HEK293T (cell line): ENCODE data around the gene STOX1.

Experiments
- ARNT ChIP-seq: fragments of 450-650 bp; IDR thresholded peaks from 2 replicates; pipeline ENCODE4 v1.6.1; 2017; ENCODE audit warnings: mild to moderate bottlenecking
- BHLHE40 ChIP-seq: fragments of 450-650 bp; IDR thresholded peaks from 2 replicates; pipeline ENCODE4 v1.6.1; 2016; ENCODE audit warnings: mild to moderate bottlenecking, moderate library complexity, borderline replicate concordance
- ELF4 ChIP-seq: fragments of 450-650 bp; IDR thresholded peaks from 2 replicates; pipeline ENCODE4 v1.6.1; 2017; ENCODE audit warnings: antibody characterized with exemption
- FOXA1 ChIP-seq: fragments of 450-650 bp; IDR thresholded peaks from 2 replicates; pipeline ENCODE4 v1.6.1; 2016; ENCODE audit warnings: mild to moderate bottlenecking
- FOXK2 ChIP-seq: fragments of 450-650 bp; IDR thresholded peaks from 2 replicates; pipeline ENCODE4 v1.6.1; 2016; ENCODE audit warnings: mild to moderate bottlenecking
- FOXM1 ChIP-seq: fragments of 450-650 bp; IDR thresholded peaks from 2 replicates; pipeline ENCODE4 v1.6.1; 2017; ENCODE audit warnings: mild to moderate bottlenecking, borderline replicate concordance
- HDGF ChIP-seq: fragments of 450-650 bp; IDR thresholded peaks from 2 replicates; pipeline ENCODE4 v1.6.1; 2017; ENCODE audit warnings: antibody characterized with exemption, borderline replicate concordance
- L3MBTL2 ChIP-seq: fragments of 450-650 bp; conservative IDR thresholded peaks from 2 replicates; pipeline ENCODE4 v1.6.1; 2016; ENCODE audit warnings: mild to moderate bottlenecking
- LEF1 ChIP-seq: fragments of 450-650 bp; IDR thresholded peaks from 2 replicates; pipeline ENCODE4 v1.6.1; 2017; ENCODE audit warnings: mild to moderate bottlenecking, borderline replicate concordance
- NFRKB ChIP-seq: fragments of 450-650 bp; IDR thresholded peaks from 2 replicates; pipeline ENCODE4 v1.6.1; 2016; ENCODE audit warnings: mild to moderate bottlenecking, moderate library complexity
- SP1 ChIP-seq: fragments of 450-650 bp; IDR thresholded peaks from 2 replicates; pipeline ENCODE4 v1.6.1; 2017
- SUZ12 ChIP-seq: fragments of 450-650 bp; IDR thresholded peaks from 2 replicates; pipeline ENCODE4 v1.6.1; 2016; ENCODE audit warnings: mild to moderate bottlenecking
- TARDBP ChIP-seq: fragments of 450-650 bp; IDR thresholded peaks from 2 replicates; pipeline ENCODE4 v1.6.1; 2016
- TF ChIP-seq, protein P1 (sequence below): fragments of 450-650 bp; IDR thresholded peaks from 2 replicates; pipeline ENCODE4 v1.6.1; 2016

DNA sequence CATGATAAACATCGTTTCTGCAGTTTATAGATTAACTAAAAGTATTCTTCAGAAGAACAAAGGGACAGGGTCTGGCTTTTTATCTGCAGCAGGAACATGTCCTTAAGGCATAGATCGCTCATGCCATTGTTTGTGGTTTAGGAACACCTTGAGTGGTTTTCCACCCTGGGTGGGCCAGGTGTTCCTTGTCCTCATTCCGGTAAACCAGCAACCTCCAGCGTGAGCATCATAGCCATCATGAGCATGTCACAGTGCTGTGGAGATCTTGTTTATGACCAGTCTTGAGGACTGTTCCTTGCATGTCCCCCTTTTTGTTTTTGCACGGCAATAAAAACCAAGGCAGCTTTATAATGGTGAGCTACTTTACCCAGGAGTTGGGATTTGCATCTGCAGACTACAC lies 33.9 kb downstream of the STOX1 start:
- no peak for TF ChIP-seq L3MBTL2
- TF ChIP-seq BHLHE40 = no peak
- no peak for TF ChIP-seq SP1
- TF ChIP-seq FOXA1 = no peak
- TF ChIP-seq FOXM1 = no peak
- no peak for TF ChIP-seq ELF4
- TF ChIP-seq NFRKB = no peak
- TF ChIP-seq FOXK2 = no peak
- TF ChIP-seq ARNT = no peak
- no peak for TF ChIP-seq TARDBP
- TF ChIP-seq, protein P1, sequence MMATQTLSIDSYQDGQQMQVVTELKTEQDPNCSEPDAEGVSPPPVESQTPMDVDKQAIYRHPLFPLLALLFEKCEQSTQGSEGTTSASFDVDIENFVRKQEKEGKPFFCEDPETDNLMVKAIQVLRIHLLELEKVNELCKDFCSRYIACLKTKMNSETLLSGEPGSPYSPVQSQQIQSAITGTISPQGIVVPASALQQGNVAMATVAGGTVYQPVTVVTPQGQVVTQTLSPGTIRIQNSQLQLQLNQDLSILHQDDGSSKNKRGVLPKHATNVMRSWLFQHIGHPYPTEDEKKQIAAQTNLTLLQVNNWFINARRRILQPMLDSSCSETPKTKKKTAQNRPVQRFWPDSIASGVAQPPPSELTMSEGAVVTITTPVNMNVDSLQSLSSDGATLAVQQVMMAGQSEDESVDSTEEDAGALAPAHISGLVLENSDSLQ = no peak
- no peak for TF ChIP-seq SUZ12
- no peak for TF ChIP-seq LEF1
- no peak for TF ChIP-seq HDGF
